OCI-M2 (cell line): Measurements from ENCODE around the gene OR2T5.
"Not testable (repeated sequence)": the region's sequence is repeated elsewhere in the genome, so short reads cannot be mapped to it uniquely, and the experiment has no call there.

Source experiments
- DNase-seq: peaks from one replicate; lab custom pipeline; 2025; ENCODE audit not compliant: unreplicated experiment; lab: John Stamatoyannopoulos, UW

The OR2T5 gene

DNA sequence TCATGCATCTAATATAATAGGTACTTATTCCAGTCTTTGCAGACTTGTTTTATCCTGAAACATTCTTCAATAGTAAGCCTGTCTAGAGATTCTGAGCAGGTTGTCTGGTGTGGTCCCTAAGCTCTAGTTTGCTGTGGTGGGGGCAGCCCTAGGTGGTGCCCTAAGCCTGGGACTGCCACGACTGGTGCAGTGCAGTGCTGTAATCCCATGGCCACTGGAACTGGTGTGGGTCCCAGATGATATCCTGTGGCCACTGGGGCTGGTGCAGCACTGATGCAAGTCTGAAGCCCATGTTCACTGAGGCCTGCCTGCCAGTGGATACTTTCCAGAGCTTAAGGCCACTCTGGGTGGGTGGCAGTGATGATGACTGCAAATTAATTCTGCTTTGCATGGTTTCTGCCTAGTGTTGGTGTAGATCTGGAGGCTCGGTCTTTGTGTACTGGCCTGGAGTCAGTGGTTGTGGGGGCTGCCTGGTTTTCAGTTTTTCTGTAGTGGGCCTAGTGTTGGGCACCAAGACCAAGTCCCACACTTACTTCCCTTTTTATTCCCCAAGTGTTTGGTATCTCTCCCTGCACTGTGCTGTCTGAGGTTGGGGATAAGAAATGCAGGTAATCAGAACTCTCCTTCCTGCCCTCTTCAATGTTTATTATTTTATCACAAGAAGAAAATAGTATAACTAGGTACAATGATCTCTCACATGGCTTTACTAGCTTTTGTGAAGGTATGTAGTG is 12.1 kb downstream of the OR2T5 start:
- DNase-seq = not testable (repeated sequence)

DNA sequence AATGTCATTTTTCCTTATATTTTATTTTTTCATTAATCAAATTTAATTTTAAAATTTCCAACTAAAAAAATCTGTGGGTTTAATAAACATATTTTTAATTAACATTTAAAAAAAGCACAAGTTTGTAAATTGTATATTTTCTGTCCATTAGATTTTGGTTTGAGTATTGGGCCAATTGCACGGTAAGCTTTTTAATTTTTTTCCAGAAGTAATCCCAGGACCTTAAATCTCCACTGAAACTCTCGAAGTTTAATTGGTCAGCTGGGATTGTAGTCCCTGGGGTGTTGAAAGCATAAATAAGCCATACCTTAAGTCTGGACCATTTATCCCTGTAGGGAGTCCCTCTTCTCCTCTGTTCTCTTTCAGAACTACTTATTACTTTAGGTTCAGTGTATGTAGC is 19.4 kb downstream of the OR2T5 start, which contains the start of gene OR2G6:
Gene OR2G6 (plus strand): TSS at position 301 of the 400 bp plus-strand sequence. CDS start 13,574 bp downstream, outside the sequence.
- DNase-seq = not testable (repeated sequence)

DNA sequence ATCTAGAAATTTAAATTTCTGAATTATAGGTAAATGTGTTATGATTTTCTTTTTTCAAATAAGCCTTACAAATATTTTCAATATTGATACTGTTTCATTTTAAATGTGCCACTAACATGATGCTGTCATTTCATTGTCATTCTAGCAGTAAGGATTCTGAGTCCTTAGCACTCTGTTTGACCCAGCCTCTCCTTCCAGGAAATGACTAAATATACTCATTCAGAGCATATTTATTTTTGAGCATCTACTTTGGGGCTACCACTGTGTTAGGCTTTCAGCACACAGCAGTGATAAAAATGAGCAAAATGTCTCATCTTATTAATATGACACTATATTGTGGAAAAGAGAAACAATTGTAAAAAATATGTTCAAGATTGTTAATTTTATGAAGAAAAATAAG is 21.8 kb downstream of the OR2T5 start:
- not testable (repeated sequence) for DNase-seq

DNA sequence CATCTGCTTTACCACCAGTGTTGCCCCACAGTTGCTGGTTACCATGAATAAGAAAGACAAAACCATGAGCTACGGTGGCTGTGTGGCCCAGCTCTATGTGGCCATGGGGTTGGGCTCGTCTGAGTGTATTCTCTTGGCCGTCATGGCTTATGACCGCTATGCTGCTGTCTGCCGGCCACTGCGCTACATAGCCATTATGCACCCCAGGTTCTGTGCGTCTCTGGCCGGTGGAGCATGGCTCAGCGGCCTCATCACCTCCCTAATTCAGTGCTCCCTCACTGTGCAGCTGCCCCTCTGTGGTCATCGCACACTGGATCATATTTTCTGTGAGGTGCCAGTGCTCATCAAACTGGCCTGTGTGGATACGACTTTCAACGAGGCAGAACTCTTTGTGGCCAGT is 33.5 kb downstream of the OR2T5 start:
- no peak for DNase-seq

DNA sequence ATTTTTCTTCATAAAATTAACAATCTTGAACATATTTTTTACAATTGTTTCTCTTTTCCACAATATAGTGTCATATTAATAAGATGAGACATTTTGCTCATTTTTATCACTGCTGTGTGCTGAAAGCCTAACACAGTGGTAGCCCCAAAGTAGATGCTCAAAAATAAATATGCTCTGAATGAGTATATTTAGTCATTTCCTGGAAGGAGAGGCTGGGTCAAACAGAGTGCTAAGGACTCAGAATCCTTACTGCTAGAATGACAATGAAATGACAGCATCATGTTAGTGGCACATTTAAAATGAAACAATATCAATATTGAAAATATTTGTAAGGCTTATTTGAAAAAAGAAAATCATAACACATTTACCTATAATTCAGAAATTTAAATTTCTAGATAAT is 49.1 kb downstream of the OR2T5 start:
- DNase-seq = not testable (repeated sequence)
